Ovary (tissue), 9 donors: ENCODE measurements around the gene IL1RAP. TPM values are rescaled to one million over a fixed set of nuclear protein-coding genes. Genes with fewer than 3 reads are reported as not detected.

Source experiments
- DNase-seq, 5 donors: peaks; one replicate each; pipeline ENCODE4 v3.0.0-alpha.2; 2019 to 2020
- H3K27ac ChIP-seq, 2 donors: fragments of 200-600 bp; one replicate each; pipeline versions ENCODE4 v1.5.1 to v1.8.0; 2019 to 2022
- H3K27me3 ChIP-seq: fragments of 200-600 bp; one replicate; pipeline ENCODE4 v1.8.0; 2022
- H3K36me3 ChIP-seq: fragments of 200-600 bp; sonication (generic); one replicate; pipeline ENCODE4 v1.5.1; 2019
- H3K4me1 ChIP-seq: one replicate; pipeline ENCODE4 v1.8.1; 2013; ENCODE audit warnings: mild to moderate bottlenecking, moderate library complexity; ENCODE audit not compliant: insufficient read depth
- H3K4me3 ChIP-seq: fragments of 200-600 bp; sonication (generic); one replicate; pipeline ENCODE4 v1.5.1; 2017
- H3K9me3 ChIP-seq, 2 donors: fragments of 200-600 bp in 1 of 2; sonication (generic) in 1 of 2; one replicate each; pipeline versions ENCODE4 v1.5.1 to v1.8.1; 2013 to 2019; ENCODE audit warnings: mild to moderate bottlenecking in 1 of 2, moderate library complexity in 1 of 2
- EP300 ChIP-seq: sonication (generic); formaldehyde crosslinking; IDR thresholded peaks from one replicate; pipeline ENCODE4 v1.6.1; 2017; ENCODE audit warnings: antibody characterized with exemption
- POLR2A ChIP-seq: fragments of 450-650 bp; IDR thresholded peaks from one replicate; pipeline ENCODE4 v1.6.1; 2017; ENCODE audit warnings: antibody characterized with exemption, mild to moderate bottlenecking, moderate library complexity
- WGBS, 3 donors: extraction: QIAGEN DNeasy Blood & Tissue Kit in 1 of 3; methylation state at CpG; one replicate each; pipeline versions ENCODE4 v1.1.5 to v1.1.7; 2013 to 2017; 5-methylcytosine and 5-hydroxymethylcytosine counted together
- intact Hi-C, 4 donors: fragments of 100-400 bp; cut with DNase I; formaldehyde crosslinking; loops; one replicate each; pipeline versions ENCODE4 v1.11.0 to v1.15.1; 2022 to 2023
- polyA plus RNA-seq, 2 donors: library from polyadenylated mRNA; stranded (reverse); fragments of 200-250 nt in 1 of 2; fragments of 350-450 nt in 1 of 2; fragmentation: Illumina TruSeq in 1 of 2; extraction: RNeasy Lipid Tissue Mini Kit (QIAGEN cat#74804) in 1 of 2; gene quantifications; one replicate each; pipeline ENCODE4 v1.2.3, GENCODE V29; 2013 to 2014
- total RNA-seq, 7 donors: library from RNA; depleted of rRNA in 2 of 7; stranded (reverse); fragments of >200 nt in 2 of 7; fragmentation: NEBNext Ultra II Directional in 3 of 7; extraction: Animal tissue kit (Norgen Biotek cat#: 25700) in 3 of 7; gene quantifications; one replicate each; pipeline versions ENCODE4 v1.1.0 to v1.2.4, GENCODE V29; 2016 to 2023
- TF ChIP-seq, protein P1 (sequence below), 3 donors: fragments of 450-650 bp in 2 of 3; fragments of 200-600 bp in 1 of 3; IDR thresholded peaks; one replicate each; pipeline versions ENCODE4 v1.5.1 to v1.8.0; 2016 to 2022; ENCODE audit warnings: antibody characterized with exemption in 3 of 3, mild to moderate bottlenecking in 1 of 3
- donor health status: DM: no; HTN: no; CAD: no; lungs with moderate emphysema.
- donor health status: DM: no; HTN: no; CAD: no.
- donor health status: Bipolar disorder and iron deficiency.
- donor health status: DM: yes; HTN: yes; CAD: no.
- donor health status: DM: no; HTN: no; CAD: no.
- donor health status: DM: yes; HTN: yes; CAD: no.

The IL1RAP gene
- total and polyA plus RNA-seq, 9 donors, result 3.2 to 20.3 (median 7.8) TPM

GRCh38 chr3:190645932-190646460, 132.1 kb downstream of the IL1RAP start:
- Histone ChIP-seq H3K9me3 (no peaks in the 10 kb centered on the region), H3K4me3 (no peak overlapping the region), H3K27ac (no peak overlapping the region), H3K27me3 (no peaks in the 10 kb centered on the region), H3K4me1 (no peaks in the 10 kb centered on the region), H3K36me3 (no peaks in the 10 kb centered on the region)
- intact Hi-C loops, result no loop called here
- TF ChIP-seq POLR2A (no peak), EP300 (no peak)
- TF ChIP-seq, protein P1, sequence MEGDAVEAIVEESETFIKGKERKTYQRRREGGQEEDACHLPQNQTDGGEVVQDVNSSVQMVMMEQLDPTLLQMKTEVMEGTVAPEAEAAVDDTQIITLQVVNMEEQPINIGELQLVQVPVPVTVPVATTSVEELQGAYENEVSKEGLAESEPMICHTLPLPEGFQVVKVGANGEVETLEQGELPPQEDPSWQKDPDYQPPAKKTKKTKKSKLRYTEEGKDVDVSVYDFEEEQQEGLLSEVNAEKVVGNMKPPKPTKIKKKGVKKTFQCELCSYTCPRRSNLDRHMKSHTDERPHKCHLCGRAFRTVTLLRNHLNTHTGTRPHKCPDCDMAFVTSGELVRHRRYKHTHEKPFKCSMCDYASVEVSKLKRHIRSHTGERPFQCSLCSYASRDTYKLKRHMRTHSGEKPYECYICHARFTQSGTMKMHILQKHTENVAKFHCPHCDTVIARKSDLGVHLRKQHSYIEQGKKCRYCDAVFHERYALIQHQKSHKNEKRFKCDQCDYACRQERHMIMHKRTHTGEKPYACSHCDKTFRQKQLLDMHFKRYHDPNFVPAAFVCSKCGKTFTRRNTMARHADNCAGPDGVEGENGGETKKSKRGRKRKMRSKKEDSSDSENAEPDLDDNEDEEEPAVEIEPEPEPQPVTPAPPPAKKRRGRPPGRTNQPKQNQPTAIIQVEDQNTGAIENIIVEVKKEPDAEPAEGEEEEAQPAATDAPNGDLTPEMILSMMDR (IDR thresholded peaks at IDR 0.05), result no peak
- DNase-seq, result no peak
- WGBS, 3 donors, result 81 to 87% (median 85%) methylated on average over 4 of the region's 4 CpGs

GRCh38 chr3:190646996-190647395, 133.1 kb downstream of the IL1RAP start:
- Histone ChIP-seq H3K9me3 (no peaks in the 10 kb centered on the region), H3K27ac (no peak overlapping the region), H3K4me3 (no peak overlapping the region), H3K36me3 (no peaks in the 10 kb centered on the region), H3K27me3 (no peaks in the 10 kb centered on the region), H3K4me1 (no peaks in the 10 kb centered on the region)
- WGBS, 3 donors, result 88 to 92% (median 90%) methylated on average over 2 of the region's 2 CpGs
- TF ChIP-seq EP300 (no peak), POLR2A (no peak)
- TF ChIP-seq, protein P1 (IDR thresholded peaks at IDR 0.05), result no peak
- intact Hi-C loops, result no loop called here
- DNase-seq, result no peak

GRCh38 chr3:190655933-190656332, 142.0 kb downstream of the IL1RAP start:
- TF ChIP-seq EP300 (no peak), POLR2A (no peak)
- TF ChIP-seq, protein P1 (IDR thresholded peaks at IDR 0.05), result no peak
- H3K36me3 ChIP-seq, result no peaks in the 10 kb centered on the region
- no peaks in the 10 kb centered on the region for H3K9me3 ChIP-seq
- WGBS, 3 donors, result 87 to 89% (median 87%) methylated on average over 5 of the region's 5 CpGs
- no peak for DNase-seq
- H3K4me1 ChIP-seq, result no peaks in the 10 kb centered on the region
- no peak overlapping the region for H3K27ac ChIP-seq
- intact Hi-C loops, result no loop called here
- H3K27me3 ChIP-seq, result no peaks in the 10 kb centered on the region
- no peak overlapping the region for H3K4me3 ChIP-seq

DNA sequence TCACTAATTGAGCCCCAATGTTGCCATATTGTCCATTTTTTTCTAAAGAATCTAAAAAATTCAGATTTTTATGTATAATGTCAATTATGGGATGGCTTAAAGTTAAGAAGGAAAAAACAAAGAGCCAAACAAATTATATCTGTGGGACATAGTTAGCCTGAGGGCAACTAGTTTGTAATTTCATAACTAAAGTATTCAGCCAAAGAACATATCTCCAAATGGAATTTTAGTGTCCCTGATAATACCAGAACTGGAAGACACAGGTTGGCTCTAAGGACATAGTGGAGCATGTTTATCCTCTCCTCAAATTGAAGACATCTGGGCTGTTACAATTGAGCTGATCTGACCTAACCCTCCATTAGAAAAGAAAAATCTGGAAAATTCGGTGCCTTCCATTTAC, 144.2 kb downstream of the IL1RAP start:
- H3K4me3 ChIP-seq, result no peak overlapping the region
- no peaks in the 10 kb centered on the region for H3K9me3 ChIP-seq
- H3K36me3 ChIP-seq, result no peaks in the 10 kb centered on the region
- TF ChIP-seq, protein P1 (IDR thresholded peaks at IDR 0.05), result no peak
- TF ChIP-seq POLR2A (no peak), EP300 (no peak)
- no peak for DNase-seq
- H3K27ac ChIP-seq, result no peak overlapping the region
- WGBS, 3 donors, result 71 to 88% (median 77%) methylated on average over 1 of the region's 1 CpG
- H3K27me3 ChIP-seq, result no peaks in the 10 kb centered on the region
- H3K4me1 ChIP-seq, result no peaks in the 10 kb centered on the region
- intact Hi-C loops, result no loop called here
